ENCODE data around the gene LILRA1.
"Not testable (repeated sequence)": the region's sequence is repeated elsewhere in the genome, so short reads cannot be mapped to it uniquely, and the experiment has no call there.

The LILRA1 gene

DNA sequence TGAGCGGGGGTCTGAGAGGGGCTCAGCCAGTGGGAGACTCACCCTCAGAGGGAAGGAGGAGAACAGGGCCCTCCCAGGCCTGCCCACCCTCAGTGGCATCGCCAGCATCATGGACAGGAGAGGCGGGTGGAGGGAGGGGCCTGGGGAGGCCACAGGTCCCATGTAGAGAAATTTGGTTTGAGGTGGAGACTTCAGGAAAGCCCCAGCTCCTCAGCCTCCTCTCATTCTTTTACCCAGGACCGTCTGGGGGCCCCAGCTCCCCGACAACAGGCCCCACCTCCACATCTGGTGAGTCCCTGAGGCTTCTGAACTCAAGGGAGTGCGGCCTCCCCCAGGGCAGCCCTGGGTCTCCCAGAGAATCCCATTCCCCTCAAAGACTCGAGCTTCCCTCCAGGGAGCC lies 40.0 kb downstream of the LILRA1 start:
- no peaks in the 10 kb centered on the region for H3K27me3 Mint-ChIP-seq (ENCODE audit: low read depth)
- H3K9me3 Mint-ChIP-seq, result peaks cover 40% of the 10 kb centered on the region
- TF ChIP-seq, protein P1, sequence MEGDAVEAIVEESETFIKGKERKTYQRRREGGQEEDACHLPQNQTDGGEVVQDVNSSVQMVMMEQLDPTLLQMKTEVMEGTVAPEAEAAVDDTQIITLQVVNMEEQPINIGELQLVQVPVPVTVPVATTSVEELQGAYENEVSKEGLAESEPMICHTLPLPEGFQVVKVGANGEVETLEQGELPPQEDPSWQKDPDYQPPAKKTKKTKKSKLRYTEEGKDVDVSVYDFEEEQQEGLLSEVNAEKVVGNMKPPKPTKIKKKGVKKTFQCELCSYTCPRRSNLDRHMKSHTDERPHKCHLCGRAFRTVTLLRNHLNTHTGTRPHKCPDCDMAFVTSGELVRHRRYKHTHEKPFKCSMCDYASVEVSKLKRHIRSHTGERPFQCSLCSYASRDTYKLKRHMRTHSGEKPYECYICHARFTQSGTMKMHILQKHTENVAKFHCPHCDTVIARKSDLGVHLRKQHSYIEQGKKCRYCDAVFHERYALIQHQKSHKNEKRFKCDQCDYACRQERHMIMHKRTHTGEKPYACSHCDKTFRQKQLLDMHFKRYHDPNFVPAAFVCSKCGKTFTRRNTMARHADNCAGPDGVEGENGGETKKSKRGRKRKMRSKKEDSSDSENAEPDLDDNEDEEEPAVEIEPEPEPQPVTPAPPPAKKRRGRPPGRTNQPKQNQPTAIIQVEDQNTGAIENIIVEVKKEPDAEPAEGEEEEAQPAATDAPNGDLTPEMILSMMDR (IDR thresholded peaks at IDR 0.05; ENCODE audit: unreplicated experiment in 3 of 3), result no peak
- no peaks in the 10 kb centered on the region for H3K36me3 Mint-ChIP-seq (ENCODE audit: low read depth)
- H3K4me3 Mint-ChIP-seq, result no peak overlapping the region
- H3K27ac Mint-ChIP-seq, result no peak overlapping the region
- no peaks in the 10 kb centered on the region for H3K4me1 Mint-ChIP-seq

DNA sequence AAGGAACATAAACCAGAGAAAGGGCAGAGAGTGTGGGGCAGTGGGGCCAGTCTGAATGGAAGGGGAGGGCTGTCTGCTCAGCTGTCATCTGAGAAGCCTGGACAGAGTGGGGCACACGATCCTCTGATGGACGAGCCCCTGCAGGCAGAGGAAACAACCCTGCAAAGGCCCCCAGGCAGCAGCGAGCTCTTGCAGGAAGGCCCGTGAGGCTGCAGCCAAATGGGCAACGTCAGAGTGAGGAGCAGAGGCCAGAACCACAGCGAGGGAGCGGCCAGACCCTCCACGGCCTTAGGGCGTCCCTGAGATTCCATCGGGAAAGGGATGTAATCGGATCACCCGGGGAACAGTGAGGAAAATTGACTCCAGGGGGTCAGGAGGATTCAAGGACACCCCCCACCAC lies 42.6 kb downstream of the LILRA1 start:
- not testable (repeated sequence) for H3K27me3 Mint-ChIP-seq (ENCODE audit: low read depth); H3K27ac Mint-ChIP-seq; H3K4me1 Mint-ChIP-seq; H3K4me3 Mint-ChIP-seq; H3K36me3 Mint-ChIP-seq (ENCODE audit: low read depth)
- H3K9me3 Mint-ChIP-seq, result peaks cover 34% of the 10 kb centered on the region

DNA sequence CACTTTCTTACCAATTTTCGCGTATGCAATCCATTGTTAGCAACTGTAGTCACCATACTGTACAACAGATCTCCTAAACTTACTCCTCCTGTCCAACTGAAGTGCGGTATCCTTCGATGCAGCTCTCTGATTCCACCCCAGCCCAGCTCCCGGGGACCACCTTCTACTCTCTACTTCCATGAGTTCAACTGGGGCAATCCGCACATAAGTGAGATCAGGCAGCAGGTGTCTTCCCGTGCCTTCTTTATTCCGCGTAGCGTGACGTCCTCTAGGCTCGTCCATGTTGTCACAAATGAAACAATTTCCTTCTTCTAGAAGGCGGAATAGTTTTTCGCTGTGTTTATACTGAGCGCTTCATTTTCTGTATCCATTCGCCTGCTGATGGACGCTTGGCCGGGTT lies 45.3 kb downstream of the LILRA1 start:
- no peaks in the 10 kb centered on the region for H3K36me3 Mint-ChIP-seq (ENCODE audit: low read depth)
- peaks cover 30% of the 10 kb centered on the region for H3K9me3 Mint-ChIP-seq
- TF ChIP-seq, protein P1 (IDR thresholded peaks at IDR 0.05; ENCODE audit: unreplicated experiment in 3 of 3), result no peak
- no peaks in the 10 kb centered on the region for H3K27me3 Mint-ChIP-seq (ENCODE audit: low read depth)
- no peaks in the 10 kb centered on the region for H3K4me1 Mint-ChIP-seq
- no peak overlapping the region for H3K4me3 Mint-ChIP-seq
- no peak overlapping the region for H3K27ac Mint-ChIP-seq

DNA sequence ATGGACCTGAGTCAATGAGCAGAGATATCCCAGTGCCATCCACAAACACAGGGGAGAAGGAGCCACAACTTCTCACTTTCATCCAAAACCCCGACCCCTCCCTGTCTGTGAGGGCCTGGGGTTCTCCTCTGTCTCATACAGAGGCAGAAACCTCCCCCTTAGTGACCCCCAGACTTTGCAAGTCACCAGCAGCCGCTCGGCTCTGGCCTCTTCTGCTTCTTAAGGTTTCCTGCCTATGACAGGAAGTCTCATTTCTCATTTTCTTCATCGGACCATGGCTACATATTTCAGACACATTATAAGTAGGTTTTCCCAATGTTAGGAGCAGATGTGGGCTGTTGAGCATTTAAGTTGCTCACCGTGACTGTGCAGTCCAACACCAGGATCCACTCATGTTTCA lies 49.5 kb downstream of the LILRA1 start:
- not testable (repeated sequence) for H3K4me1 Mint-ChIP-seq; H3K4me3 Mint-ChIP-seq; H3K27ac Mint-ChIP-seq; H3K36me3 Mint-ChIP-seq (ENCODE audit: low read depth); H3K27me3 Mint-ChIP-seq (ENCODE audit: low read depth)
- peaks cover 40% of the 10 kb centered on the region for H3K9me3 Mint-ChIP-seq

DNA sequence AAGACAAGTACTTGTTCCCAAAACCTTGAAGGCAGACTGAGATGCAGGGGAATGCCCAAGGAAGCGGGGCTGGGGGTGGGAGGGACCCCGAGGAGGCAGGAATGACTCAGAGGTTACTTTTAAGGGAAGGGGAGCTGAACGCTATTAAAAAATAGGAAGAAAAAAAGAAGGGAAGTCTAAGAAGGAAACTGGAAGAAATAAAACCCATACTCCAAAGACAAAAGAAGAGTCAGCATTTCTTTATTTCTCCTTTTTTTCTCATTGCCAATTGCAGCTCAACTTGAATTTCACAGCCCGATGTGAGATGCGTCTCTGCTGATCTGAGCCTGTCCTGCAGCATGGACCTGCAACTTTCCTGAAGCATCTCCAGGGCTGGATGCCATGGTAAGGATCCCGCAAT lies 50.2 kb downstream of the LILRA1 start:
- H3K27me3 Mint-ChIP-seq (ENCODE audit: low read depth); H3K27ac Mint-ChIP-seq: not testable (repeated sequence)

DNA sequence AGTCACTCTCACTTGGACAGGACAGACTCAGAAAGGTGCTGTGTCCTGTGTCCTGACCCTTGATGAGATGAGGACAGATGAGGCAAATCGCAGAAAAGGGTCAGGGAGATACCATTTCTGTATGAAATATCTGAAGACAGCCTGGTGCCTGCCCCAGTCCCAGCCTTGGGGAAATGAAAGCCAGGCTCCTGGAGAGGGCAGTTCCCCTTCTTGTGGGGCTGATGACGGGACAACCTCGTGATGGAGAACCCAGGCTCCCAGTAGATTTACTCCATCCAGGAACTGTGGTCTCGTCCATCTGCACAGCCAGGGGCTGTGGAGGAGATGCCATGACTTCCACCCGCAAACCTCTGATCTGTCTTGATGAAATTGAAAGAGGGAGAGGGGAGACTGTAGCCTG lies 50.6 kb downstream of the LILRA1 start:
- H3K9me3 Mint-ChIP-seq, result peaks cover 44% of the 10 kb centered on the region
- H3K4me3 Mint-ChIP-seq, result no peak overlapping the region
- no peaks in the 10 kb centered on the region for H3K27me3 Mint-ChIP-seq (ENCODE audit: low read depth)
- H3K27ac Mint-ChIP-seq, result no peak overlapping the region
- H3K4me1 Mint-ChIP-seq, result no peaks in the 10 kb centered on the region
- no peaks in the 10 kb centered on the region for H3K36me3 Mint-ChIP-seq (ENCODE audit: low read depth)
- TF ChIP-seq, protein P1 (IDR thresholded peaks at IDR 0.05; ENCODE audit: unreplicated experiment in 3 of 3), result no peak

More for the DNA sequence above, 50.2 kb downstream of the LILRA1 start:
- H3K9me3 Mint-ChIP-seq, result peaks cover 44% of the 10 kb centered on the region
- H3K4me3 Mint-ChIP-seq; H3K36me3 Mint-ChIP-seq (ENCODE audit: low read depth); H3K4me1 Mint-ChIP-seq: not testable (repeated sequence)

DNA sequence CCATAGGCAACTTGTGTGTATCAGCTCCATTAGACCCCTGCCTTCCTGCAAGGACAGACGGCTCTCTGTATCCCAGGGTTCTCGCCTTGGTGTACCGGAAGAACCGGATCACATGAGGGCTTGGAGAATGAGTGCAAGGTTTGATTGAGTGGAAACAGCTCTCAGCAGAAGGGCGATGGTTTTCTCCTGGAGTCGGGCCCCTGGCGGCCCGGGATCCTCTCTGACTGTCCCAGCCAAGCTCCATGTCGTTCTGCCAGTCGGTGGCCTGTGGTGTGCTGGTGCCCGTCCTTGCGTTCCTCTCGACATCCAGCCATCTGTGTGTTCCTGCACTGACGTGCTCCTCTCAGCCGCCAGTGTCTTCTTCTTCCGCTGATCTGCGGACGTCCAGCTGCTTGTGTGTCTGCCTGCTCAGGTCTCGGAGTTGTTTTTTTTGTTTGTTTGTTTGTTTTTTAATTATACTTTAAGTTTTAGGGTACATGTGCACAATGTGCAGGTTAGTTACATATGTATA lies 53.0 kb downstream of the LILRA1 start:
- no peaks in the 10 kb centered on the region for H3K27me3 Mint-ChIP-seq (ENCODE audit: low read depth)
- no peak overlapping the region for H3K27ac Mint-ChIP-seq
- H3K4me3 Mint-ChIP-seq, result no peak overlapping the region
- H3K9me3 Mint-ChIP-seq, result peaks cover 44% of the 10 kb centered on the region
- no peaks in the 10 kb centered on the region for H3K36me3 Mint-ChIP-seq (ENCODE audit: low read depth)
- TF ChIP-seq, protein P1 (IDR thresholded peaks at IDR 0.05; ENCODE audit: unreplicated experiment in 3 of 3), result no peak
- no peaks in the 10 kb centered on the region for H3K4me1 Mint-ChIP-seq

Data from nephron (organoid).